Prostate gland (tissue), 2 donors: ENCODE data around the gene SPATA12.

Experiments used
- CTCF ChIP-seq, 4 experiments: fragments of 200-600 bp in 2 of 4; fragments of 450-650 bp in 2 of 4; sonication (generic) in 2 of 4; IDR thresholded peaks; 1 replicate in 3 of 4; 2 replicates in 1 of 4; pipeline ENCODE4 v1.5.1; 2016 to 2019; ENCODE audit warnings: antibody characterized with exemption in 4 of 4, mild to moderate bottlenecking in 2 of 4, moderate library complexity in 2 of 4
- POLR2A ChIP-seq: fragments of 450-650 bp; IDR thresholded peaks from one replicate; pipeline ENCODE4 v1.6.1; 2016; ENCODE audit warnings: antibody characterized with exemption, mild to moderate bottlenecking
- POLR2AphosphoS5 ChIP-seq: sonication (generic); formaldehyde crosslinking; IDR thresholded peaks from one replicate; pipeline ENCODE4 v1.6.1; 2017; ENCODE audit warnings: antibody characterized with exemption

- TF ChIP-seq POLR2A (no peak), POLR2AphosphoS5 (no peak), CTCF (IDR thresholded peaks at IDR 0.05) (no peak)
Measured at GRCh38 chr3:57066471-57066870, 6.0 kb downstream of the SPATA12 start.
